ENCODE data around the gene TEX52.
A peak's percentile ranks its signal among the peaks of the same experiment; 100 is the strongest.

TEX52 gene

DNA sequence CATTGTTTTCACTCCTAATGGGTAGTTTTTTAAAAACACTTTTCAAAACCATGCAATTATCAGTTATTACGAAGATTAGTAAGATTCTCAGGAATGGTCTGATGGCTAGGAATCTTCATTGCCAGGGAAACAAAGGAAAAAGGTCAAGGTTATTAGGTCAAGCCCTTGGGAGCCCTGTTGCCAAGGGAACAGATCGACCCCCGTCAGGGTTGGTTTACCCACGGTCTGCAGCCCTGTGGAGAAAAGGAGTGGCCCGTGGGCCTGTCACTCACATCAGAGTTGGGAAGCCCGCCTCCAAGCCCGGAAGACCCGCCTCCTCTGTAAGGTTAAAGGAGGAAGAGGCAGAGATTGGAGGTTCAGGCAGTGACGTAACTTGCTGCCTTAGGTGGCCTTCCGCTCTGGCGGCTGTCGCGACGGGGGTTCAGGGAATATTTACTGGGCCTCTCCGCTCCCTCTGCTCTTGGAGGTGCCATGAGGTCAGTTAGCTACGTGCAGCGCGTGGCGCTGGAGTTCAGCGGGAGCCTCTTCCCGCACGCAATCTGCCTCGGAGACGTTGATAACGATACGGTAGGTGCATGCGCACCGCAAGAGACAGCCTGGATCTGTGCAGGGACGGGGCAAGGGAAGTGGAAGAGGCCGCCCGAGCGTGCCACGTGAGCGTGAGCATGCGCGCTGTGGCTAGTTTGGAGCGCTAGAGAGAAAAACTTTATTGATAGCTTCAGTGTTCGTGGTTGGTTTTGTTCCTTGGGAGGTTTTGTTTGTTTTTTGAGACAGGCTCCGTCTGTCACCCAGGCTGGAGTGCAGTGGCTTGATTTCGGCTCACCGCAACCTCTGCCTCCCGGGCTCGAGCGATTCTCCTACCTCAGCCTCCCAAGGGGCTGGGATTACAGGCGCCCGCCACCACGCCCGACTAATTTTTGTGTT lies 44.3 kb downstream of the TEX52 start, which contains the start of gene ITFG2:
Gene ITFG2, plus strand, starts transcription at position 379 of the 924 bp plus-strand sequence. Its CDS starts 93 bp downstream, at position 472.
- peak; percentile 87 for DNase-seq (ENCODE audit: low read depth, low spot score)
- CTCF ChIA-PET: interaction anchor here (0.9 to 3.1 kb wide), 15 partner anchors 10 to 757 kb away, joined by 3 to 15 read pairs (median 7); partner anchors contain the start of gene FKBP4
- POLR2A ChIA-PET: interaction anchor here (1.0 to 1.7 kb wide), 3 partner anchors 8 to 222 kb away, joined by 3 to 7 read pairs (median 3); no protein-coding TSS in a partner anchor
- H3K4me3 ChIP-seq (ENCODE audit: low read depth, low read length): peak within 1 kb of the TSS; percentile 72
- TF ChIP-seq, protein P1, sequence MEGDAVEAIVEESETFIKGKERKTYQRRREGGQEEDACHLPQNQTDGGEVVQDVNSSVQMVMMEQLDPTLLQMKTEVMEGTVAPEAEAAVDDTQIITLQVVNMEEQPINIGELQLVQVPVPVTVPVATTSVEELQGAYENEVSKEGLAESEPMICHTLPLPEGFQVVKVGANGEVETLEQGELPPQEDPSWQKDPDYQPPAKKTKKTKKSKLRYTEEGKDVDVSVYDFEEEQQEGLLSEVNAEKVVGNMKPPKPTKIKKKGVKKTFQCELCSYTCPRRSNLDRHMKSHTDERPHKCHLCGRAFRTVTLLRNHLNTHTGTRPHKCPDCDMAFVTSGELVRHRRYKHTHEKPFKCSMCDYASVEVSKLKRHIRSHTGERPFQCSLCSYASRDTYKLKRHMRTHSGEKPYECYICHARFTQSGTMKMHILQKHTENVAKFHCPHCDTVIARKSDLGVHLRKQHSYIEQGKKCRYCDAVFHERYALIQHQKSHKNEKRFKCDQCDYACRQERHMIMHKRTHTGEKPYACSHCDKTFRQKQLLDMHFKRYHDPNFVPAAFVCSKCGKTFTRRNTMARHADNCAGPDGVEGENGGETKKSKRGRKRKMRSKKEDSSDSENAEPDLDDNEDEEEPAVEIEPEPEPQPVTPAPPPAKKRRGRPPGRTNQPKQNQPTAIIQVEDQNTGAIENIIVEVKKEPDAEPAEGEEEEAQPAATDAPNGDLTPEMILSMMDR (IDR thresholded peaks at IDR 0.05; ENCODE audit: insufficient read depth, low read length, missing control alignments): no peak

DNA sequence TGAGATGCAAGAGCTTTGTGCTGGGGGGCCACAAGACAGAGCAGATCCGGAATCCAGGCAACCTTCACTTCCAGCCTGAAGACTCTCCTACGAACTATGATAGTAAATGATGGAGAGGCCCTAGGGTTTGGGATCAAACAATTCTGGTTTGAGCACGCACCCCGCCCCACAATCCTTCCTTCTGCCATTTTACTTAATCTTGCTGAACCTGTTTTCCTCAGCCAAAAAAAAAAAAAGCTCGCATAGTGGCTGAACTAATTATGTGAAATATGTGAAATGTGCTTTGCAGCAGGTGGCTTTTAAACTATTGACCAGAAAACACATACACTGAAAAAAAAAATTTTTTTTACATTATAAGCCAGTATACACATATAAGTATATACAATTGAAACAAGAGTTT lies 45.0 kb downstream of the TEX52 start:
- peak overlapping the region; percentile 72 for H3K4me3 ChIP-seq (ENCODE audit: low read depth, low read length)
- no peak for DNase-seq (ENCODE audit: low read depth, low spot score)
- POLR2A ChIA-PET: no interaction called here
- TF ChIP-seq, protein P1 (IDR thresholded peaks at IDR 0.05; ENCODE audit: insufficient read depth, low read length, missing control alignments): no peak
- CTCF ChIA-PET: interaction anchor here (0.9 to 2.2 kb wide), 4 partner anchors 27 to 756 kb away, joined by 3 to 11 read pairs (median 6); no protein-coding TSS in a partner anchor

DNA sequence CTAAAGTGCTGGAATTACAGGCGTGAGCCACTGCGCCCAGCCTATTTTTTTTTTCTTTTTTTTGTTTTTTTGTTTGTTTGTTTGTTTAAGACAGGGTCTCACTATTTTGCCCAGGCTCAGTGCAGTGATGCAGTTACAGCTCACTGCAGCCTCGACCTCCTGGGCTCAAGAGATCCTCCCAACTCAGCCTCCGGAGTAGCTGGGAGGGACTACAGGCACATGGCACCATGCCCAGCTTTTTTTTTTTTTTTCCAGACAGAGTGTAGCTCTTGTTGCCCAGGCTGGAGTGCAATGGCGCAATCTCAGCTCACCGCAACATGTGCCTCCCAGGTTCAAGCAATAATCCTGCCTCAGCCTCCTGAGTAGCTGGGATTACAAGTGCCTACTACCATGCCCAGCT lies 50.1 kb downstream of the TEX52 start:
- TF ChIP-seq, protein P1 (IDR thresholded peaks at IDR 0.05; ENCODE audit: insufficient read depth, low read length, missing control alignments): no peak
- POLR2A ChIA-PET: no interaction called here
- CTCF ChIA-PET: no interaction called here
- no peak overlapping the region for H3K4me3 ChIP-seq (ENCODE audit: low read depth, low read length)
- no peak for DNase-seq (ENCODE audit: low read depth, low spot score)

DNA sequence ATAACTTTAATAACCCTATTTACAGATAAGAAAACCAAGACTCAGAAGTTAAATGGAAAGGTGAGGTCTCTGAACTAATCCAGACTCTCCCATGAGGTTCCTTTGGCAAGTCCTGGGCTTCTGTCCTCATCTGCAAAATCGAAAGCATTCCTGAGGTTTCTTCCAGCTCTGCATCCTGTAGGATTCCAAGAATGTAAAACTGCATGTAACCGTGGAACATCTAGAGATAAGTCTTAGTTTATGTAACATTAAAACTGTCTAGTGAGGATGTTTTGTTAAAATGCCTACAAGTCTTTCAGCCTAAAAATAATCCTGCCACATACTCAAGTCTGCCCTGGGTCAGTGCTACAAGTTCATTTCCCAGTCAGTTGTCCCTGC lies 51.7 kb downstream of the TEX52 start:
- peak; percentile 47 for DNase-seq (ENCODE audit: low read depth, low spot score)
- no peak overlapping the region for H3K4me3 ChIP-seq (ENCODE audit: low read depth, low read length)
- TF ChIP-seq, protein P1 (IDR thresholded peaks at IDR 0.05; ENCODE audit: insufficient read depth, low read length, missing control alignments): no peak
- ChIA-PET POLR2A (interaction anchor here (1.3 to 1.7 kb wide), 2 partner anchors 8 to 10 kb away, joined by 7 to 8 read pairs; partner anchors contain the start of gene ITFG2), CTCF (interaction anchor here (1.2 to 2.1 kb wide), 2 partner anchors 9 to 13 kb away, joined by 3 to 5 read pairs; no protein-coding TSS in a partner anchor)

DNA sequence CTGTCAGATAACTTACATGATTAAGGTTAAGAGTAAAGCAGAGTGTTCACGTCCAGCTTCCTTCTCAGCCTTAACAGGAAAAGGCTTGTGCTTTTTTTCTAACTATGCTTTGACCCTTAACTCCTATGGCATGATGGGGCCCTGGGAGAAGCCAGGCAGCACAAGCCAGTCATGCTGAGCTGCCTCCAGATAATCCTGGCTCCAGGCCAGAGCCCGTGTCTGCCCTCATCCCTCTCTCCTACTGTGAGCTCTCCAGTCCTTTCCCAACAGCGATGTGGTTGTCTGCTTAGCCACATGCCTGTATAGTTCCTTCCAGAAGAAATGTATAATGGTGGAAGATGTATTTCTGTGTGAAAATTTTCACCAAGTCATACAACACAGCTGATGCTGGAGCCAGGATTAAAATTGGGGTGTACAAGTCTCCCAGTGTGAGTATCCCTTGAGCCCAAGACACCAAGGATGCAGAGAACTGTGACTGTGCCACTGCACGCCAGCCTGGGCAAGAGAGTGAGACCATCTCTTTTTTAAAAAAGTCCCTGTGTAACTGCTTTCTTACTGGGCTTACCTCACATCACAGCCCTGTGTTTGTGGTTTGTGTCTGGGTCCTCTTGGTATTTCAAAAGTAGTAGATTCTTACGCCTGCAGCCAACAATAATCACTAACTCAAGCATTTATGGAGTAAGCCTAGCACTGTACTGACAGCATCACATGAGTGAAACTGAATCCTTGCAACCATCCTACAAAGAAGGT lies 52.3 kb downstream of the TEX52 start:
- DNase-seq (ENCODE audit: low read depth, low spot score): peak; percentile 29
- no peak overlapping the region for H3K4me3 ChIP-seq (ENCODE audit: low read depth, low read length)
- TF ChIP-seq, protein P1 (IDR thresholded peaks at IDR 0.05; ENCODE audit: insufficient read depth, low read length, missing control alignments): no peak
- ChIA-PET CTCF (interaction anchor here (1.2 to 2.1 kb wide), 3 partner anchors 10 to 64 kb away, joined by 3 to 5 read pairs (median 5); no protein-coding TSS in a partner anchor), POLR2A (interaction anchor here (1.3 to 1.7 kb wide), 2 partner anchors 8 to 9 kb away, joined by 7 to 8 read pairs; partner anchors contain the start of gene ITFG2)

Measured in AG04449 (cell line).